Nephron (organoid): ENCODE results near the gene SCYGR8.
A peak's percentile ranks its signal among the peaks of the same experiment; 100 is the strongest.

Source experiments
- H3K27ac Mint-ChIP-seq, 3 experiments: 2 replicates each; pipeline ENCODE4 v1.8.0; 2020; ENCODE audit warnings: mixed read lengths in 3 of 3, mild to moderate bottlenecking in 2 of 3, moderate library complexity in 1 of 3
- H3K27me3 Mint-ChIP-seq: 2 replicates; pipeline ENCODE4 v1.8.0; 2021; ENCODE audit warnings: low read depth, mild to moderate bottlenecking, moderate library complexity, mixed read lengths
- H3K36me3 Mint-ChIP-seq: 2 replicates; pipeline ENCODE4 v1.8.0; 2020; ENCODE audit warnings: low read depth, mixed read lengths
- H3K4me1 Mint-ChIP-seq: 2 replicates; pipeline ENCODE4 v1.8.0; 2020; ENCODE audit warnings: mixed read lengths
- H3K4me3 Mint-ChIP-seq, 3 experiments: 2 replicates each; pipeline ENCODE4 v1.8.0; 2020; ENCODE audit warnings: mild to moderate bottlenecking in 3 of 3, mixed read lengths in 3 of 3, moderate library complexity in 2 of 3
- H3K9me3 Mint-ChIP-seq: 2 replicates; pipeline ENCODE4 v1.8.0; 2020; ENCODE audit warnings: mixed read lengths
- CTCF ChIP-seq, 3 experiments: fragments of 200-600 bp; sonication (generic); IDR thresholded peaks; one replicate each; pipeline ENCODE4 v1.5.0; 2021; ENCODE audit warnings: antibody characterized with exemption in 3 of 3; ENCODE audit not compliant: unreplicated experiment in 3 of 3

The SCYGR8 gene

DNA sequence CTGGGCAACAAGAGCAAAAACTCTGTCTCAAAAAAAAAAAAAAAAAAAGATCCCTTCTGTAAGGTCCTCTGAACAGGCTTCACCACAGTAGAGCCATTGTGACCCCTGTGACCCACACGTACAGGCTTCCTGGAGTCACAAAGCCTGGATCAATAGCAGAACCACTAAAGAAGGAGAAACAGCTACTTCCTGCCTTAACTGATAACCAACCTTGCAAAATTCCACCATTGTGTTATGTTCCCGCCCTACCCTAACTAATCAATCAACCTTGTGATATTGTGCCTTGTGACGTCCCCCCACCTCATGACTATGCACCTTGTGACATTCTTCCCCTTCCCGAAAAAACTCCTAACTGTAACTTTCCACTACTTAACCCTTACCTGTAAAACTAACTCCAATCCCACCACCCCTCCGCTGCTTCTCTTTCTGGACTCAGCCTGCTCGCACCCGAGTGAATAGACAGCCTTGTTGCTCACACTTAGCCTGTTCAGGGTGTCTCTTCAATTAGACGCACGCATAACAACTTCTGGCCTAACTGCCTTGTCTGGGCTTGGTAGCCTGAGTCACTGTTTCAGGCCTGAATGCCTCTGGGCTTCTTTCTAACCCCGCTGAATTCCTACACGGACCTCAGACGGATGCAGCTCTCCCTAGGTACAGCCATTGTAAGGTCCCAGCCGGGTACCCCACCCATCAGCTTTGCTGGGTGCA, 13.9 kb downstream of the SCYGR8 start:
- H3K4me1 Mint-ChIP-seq: peaks cover 5% of the 10 kb centered on the region
- no peaks in the 10 kb centered on the region for H3K27me3 Mint-ChIP-seq
- TF ChIP-seq CTCF (IDR thresholded peaks at IDR 0.05; ENCODE audit: unreplicated experiment in 3 of 3): no peak
- H3K27ac Mint-ChIP-seq: peak overlapping the region; percentile 71 to 96 (median 82)
- no peak overlapping the region for H3K4me3 Mint-ChIP-seq
- H3K36me3 Mint-ChIP-seq: no peaks in the 10 kb centered on the region
- H3K9me3 Mint-ChIP-seq: no peaks in the 10 kb centered on the region

GRCh38 chr2:227761740-227762476, 16.2 kb downstream of the SCYGR8 start:
- H3K36me3 Mint-ChIP-seq: no peaks in the 10 kb centered on the region

GRCh38 chr2:227765788-227766372, 20.2 kb downstream of the SCYGR8 start:
- no peaks in the 10 kb centered on the region for H3K9me3 Mint-ChIP-seq
- H3K27me3 Mint-ChIP-seq: no peaks in the 10 kb centered on the region

More at GRCh38 chr2:227761740-227762476, 16.2 kb downstream of the SCYGR8 start:
- Mint-ChIP-seq H3K9me3 (no peaks in the 10 kb centered on the region), H3K4me1 (peaks cover 10% of the 10 kb centered on the region), H3K27me3 (no peaks in the 10 kb centered on the region), H3K4me3 (peak overlapping the region in 1 of 3 experiments; percentile 2), H3K27ac (peak overlapping the region; percentile 85 to 98 (median 91))
- TF ChIP-seq CTCF (IDR thresholded peaks at IDR 0.05; ENCODE audit: unreplicated experiment in 3 of 3): no peak

GRCh38 chr2:227766373-227766883, 20.7 kb downstream of the SCYGR8 start:
- Mint-ChIP-seq H3K27ac (peak overlapping the region; percentile 4 to 40 (median 7)), H3K27me3 (no peaks in the 10 kb centered on the region), H3K9me3 (no peaks in the 10 kb centered on the region), H3K4me3 (no peak overlapping the region), H3K4me1 (peaks cover 10% of the 10 kb centered on the region), H3K36me3 (no peaks in the 10 kb centered on the region)
- peak; percentile 83 to 95 (median 89) for TF ChIP-seq CTCF (IDR thresholded peaks at IDR 0.05; ENCODE audit: unreplicated experiment in 3 of 3)

More at GRCh38 chr2:227765788-227766372, 20.2 kb downstream of the SCYGR8 start:
- Mint-ChIP-seq H3K4me1 (peaks cover 10% of the 10 kb centered on the region), H3K27ac (peak overlapping the region; percentile 4 to 40 (median 7)), H3K4me3 (no peak overlapping the region), H3K36me3 (no peaks in the 10 kb centered on the region)
- no peak for TF ChIP-seq CTCF (IDR thresholded peaks at IDR 0.05; ENCODE audit: unreplicated experiment in 3 of 3)

DNA sequence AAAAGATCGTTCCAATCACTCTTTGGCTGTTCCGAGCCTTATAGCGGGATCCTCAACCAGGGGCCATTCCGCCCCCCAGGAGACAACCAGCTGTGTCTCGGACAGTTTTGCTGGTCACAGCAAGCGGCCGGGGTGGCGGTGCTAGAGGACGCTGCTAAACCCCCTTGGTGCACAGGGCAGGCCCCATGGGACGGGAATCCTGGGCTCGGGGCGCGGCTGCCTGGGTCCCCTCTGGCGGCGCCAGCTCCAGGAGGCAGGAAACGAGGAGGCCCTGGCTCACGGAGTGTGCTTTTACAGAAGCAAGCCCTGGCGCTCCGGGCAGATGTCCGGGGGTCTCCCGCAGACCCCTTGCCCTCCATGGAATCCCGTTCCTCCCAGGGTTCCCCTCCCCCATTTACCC, 22.1 kb downstream of the SCYGR8 start:
- TF ChIP-seq CTCF (IDR thresholded peaks at IDR 0.05; ENCODE audit: unreplicated experiment in 3 of 3): no peak
- Mint-ChIP-seq H3K27ac (no peak overlapping the region), H3K4me3 (no peak overlapping the region), H3K27me3 (no peaks in the 10 kb centered on the region), H3K4me1 (peaks cover 5% of the 10 kb centered on the region), H3K36me3 (no peaks in the 10 kb centered on the region), H3K9me3 (no peaks in the 10 kb centered on the region)
